GM12874 (cell line): Measurements from ENCODE around the gene ZNF687.

Experiments
- CTCF ChIP-seq: IDR thresholded peaks from 2 replicates; pipeline ENCODE4 v1.5.1; 2011; ENCODE audit warnings: low read depth, mild to moderate bottlenecking, control low read depth, low read length, moderate library complexity; ENCODE audit not compliant: insufficient read depth

The ZNF687 gene

GRCh38 chr1:151289991-151290708 is 8.1 kb downstream of the ZNF687 start:
- no peak for TF ChIP-seq CTCF

- TF ChIP-seq CTCF, result no peak
Observed at GRCh38 chr1:151290709-151291303, 8.7 kb downstream of the ZNF687 start.

GRCh38 chr1:151292207-151293030 is 10.3 kb downstream of the ZNF687 start:
- TF ChIP-seq CTCF, result no peak

- TF ChIP-seq CTCF, result no peak
Observed at GRCh38 chr1:151293093-151293492, 11.0 kb downstream of the ZNF687 start.

- TF ChIP-seq CTCF, result no peak
Observed at GRCh38 chr1:151294742-151295462, 12.8 kb downstream of the ZNF687 start.

- no peak for TF ChIP-seq CTCF
Observed at GRCh38 chr1:151309811-151310323, 27.8 kb downstream of the ZNF687 start.
